ENCODE results near the gene SLC37A1. TPM values are rescaled to one million over a fixed set of nuclear protein-coding genes. Genes with fewer than 3 reads are reported as not detected.

The SLC37A1 gene
- total RNA-seq, 1 experiment from 2014 or later, result 15.0 TPM

DNA sequence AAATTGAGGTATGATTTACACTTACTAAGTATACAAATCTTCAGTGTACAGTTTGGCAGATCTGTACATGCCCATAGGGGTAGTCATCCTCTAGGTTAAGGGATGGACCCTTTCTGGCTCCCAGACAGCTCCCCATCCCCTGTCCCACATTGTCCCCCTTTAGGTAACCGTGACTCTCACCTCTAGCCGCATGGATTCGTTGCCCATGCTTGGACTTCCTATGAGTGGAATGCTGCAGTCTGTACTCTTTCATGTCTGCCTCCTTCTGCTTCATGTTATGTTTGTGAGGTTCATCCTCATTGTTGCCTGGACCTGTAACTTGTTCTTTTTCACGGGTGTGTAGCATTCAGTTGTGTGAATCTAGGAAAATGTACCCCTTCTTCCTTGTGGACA, 20.3 kb downstream of the SLC37A1 start:
- no TSS peak for BruUV-seq (replicated peaks)
- H3K27ac ChIP-seq (ENCODE audit: low read depth, low read length), result no peak overlapping the region
- POLR2A ChIA-PET, result no interaction called here

More for the DNA sequence above, 20.3 kb downstream of the SLC37A1 start:
- ChIA-PET RAD21 (ENCODE audit: low non-redundant PET in 1 of 2, low total read pairs in 2 of 2, uncharacterized antibody in 2 of 2, unreplicated experiment in 2 of 2) (no interaction called here), CTCF (no interaction called here)
- no peak for DNase-seq (ENCODE audit: low read depth, low spot score)
- no peaks in the 10 kb centered on the region for H3K4me1 ChIP-seq (ENCODE audit: control insufficient read depth in 1 of 2, insufficient read depth in 2 of 2, low read length in 2 of 2)
- H3K27me3 ChIP-seq (ENCODE audit: insufficient read depth, low read length), result no peaks in the 10 kb centered on the region
- H3K9ac ChIP-seq (ENCODE audit: low read length), result no peak overlapping the region
- no peaks in the 10 kb centered on the region for H3K9me2 ChIP-seq (ENCODE audit: insufficient read depth)
- no peak for TF ChIP-seq REST (IDR thresholded peaks at IDR 0.05; ENCODE audit: low read depth)
- TF ChIP-seq POLR2AphosphoS5 (IDR thresholded peaks at IDR 0.05; ENCODE audit: low read depth, low read length), result no peak
- no peak for TF ChIP-seq JUND (IDR thresholded peaks at IDR 0.05)
- no peak for TF ChIP-seq YY1 (IDR thresholded peaks at IDR 0.05; ENCODE audit: extremely low read depth, insufficient replicate concordance, low read depth, low read length)
- no peak for TF ChIP-seq CBX3 (IDR thresholded peaks at IDR 0.05; ENCODE audit: low read depth)
- no peak for TF ChIP-seq SIN3A (IDR thresholded peaks at IDR 0.05; ENCODE audit: low read depth)
- no peak for TF ChIP-seq EZH2phosphoT487 (IDR thresholded peaks at IDR 0.05; ENCODE audit: borderline replicate concordance)
- TF ChIP-seq, protein P1, sequence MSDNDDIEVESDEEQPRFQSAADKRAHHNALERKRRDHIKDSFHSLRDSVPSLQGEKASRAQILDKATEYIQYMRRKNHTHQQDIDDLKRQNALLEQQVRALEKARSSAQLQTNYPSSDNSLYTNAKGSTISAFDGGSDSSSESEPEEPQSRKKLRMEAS (IDR thresholded peaks at IDR 0.05), result no peak
- TF ChIP-seq CTCF (IDR thresholded peaks at IDR 0.05 in 2 of 3, conservative IDR thresholded peaks at IDR 0.05 in 1 of 3; ENCODE audit: borderline replicate concordance in 1 of 3, insufficient read depth in 1 of 3, low read depth in 2 of 3, low read length in 2 of 3), result no peak
- TF ChIP-seq, protein P2, sequence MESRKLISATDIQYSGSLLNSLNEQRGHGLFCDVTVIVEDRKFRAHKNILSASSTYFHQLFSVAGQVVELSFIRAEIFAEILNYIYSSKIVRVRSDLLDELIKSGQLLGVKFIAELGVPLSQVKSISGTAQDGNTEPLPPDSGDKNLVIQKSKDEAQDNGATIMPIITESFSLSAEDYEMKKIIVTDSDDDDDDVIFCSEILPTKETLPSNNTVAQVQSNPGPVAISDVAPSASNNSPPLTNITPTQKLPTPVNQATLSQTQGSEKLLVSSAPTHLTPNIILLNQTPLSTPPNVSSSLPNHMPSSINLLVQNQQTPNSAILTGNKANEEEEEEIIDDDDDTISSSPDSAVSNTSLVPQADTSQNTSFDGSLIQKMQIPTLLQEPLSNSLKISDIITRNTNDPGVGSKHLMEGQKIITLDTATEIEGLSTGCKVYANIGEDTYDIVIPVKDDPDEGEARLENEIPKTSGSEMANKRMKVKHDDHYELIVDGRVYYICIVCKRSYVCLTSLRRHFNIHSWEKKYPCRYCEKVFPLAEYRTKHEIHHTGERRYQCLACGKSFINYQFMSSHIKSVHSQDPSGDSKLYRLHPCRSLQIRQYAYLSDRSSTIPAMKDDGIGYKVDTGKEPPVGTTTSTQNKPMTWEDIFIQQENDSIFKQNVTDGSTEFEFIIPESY (IDR thresholded peaks at IDR 0.05; ENCODE audit: extremely low read depth, insufficient replicate concordance, low read length), result no peak
- TF ChIP-seq, protein P3, sequence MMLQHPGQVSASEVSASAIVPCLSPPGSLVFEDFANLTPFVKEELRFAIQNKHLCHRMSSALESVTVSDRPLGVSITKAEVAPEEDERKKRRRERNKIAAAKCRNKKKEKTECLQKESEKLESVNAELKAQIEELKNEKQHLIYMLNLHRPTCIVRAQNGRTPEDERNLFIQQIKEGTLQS (IDR thresholded peaks at IDR 0.05), result no peak
- no peak for TF ChIP-seq CEBPB (IDR thresholded peaks at IDR 0.05; ENCODE audit: low read depth)
- no peak for TF ChIP-seq POLR2A (IDR thresholded peaks at IDR 0.05; ENCODE audit: borderline replicate concordance, extremely low read depth, insufficient read depth, insufficient read length)
- no peak for TF ChIP-seq RAD21 (IDR thresholded peaks at IDR 0.05; ENCODE audit: low read depth)
- no peak for TF ChIP-seq EZH2 (IDR thresholded peaks at IDR 0.05)
- no peak for TF ChIP-seq ZNF274 (IDR thresholded peaks at IDR 0.05; ENCODE audit: low read depth, low read length)
- TF ChIP-seq TCF7L2 (IDR thresholded peaks at IDR 0.05; ENCODE audit: borderline replicate concordance, extremely low read depth, insufficient read depth, insufficient read length), result no peak
- TF ChIP-seq SP1 (IDR thresholded peaks at IDR 0.05; ENCODE audit: low read depth), result no peak
- intact Hi-C loops (cut with micrococcal nuclease), result loop anchor here (10.0 kb wide), 2 partner anchors 149 to 379 kb away; no protein-coding TSS in a partner anchor
- H3K9me3 ChIP-seq (ENCODE audit: control insufficient read depth in 1 of 2, insufficient read depth in 1 of 2, low read depth in 1 of 2, low read length in 2 of 2), result no peaks in the 10 kb centered on the region
- H3K79me2 ChIP-seq (ENCODE audit: insufficient read depth, low read length), result no peaks in the 10 kb centered on the region
- H2AFZ ChIP-seq (ENCODE audit: low read depth, low read length, poor library complexity, severe bottlenecking), result no peak overlapping the region
- no peaks in the 10 kb centered on the region for H4K20me1 ChIP-seq (ENCODE audit: insufficient read depth)
- 0 out of 4 replicates have a peak, but pooled peaks cover 0 to 6% of the 10 kb centered on the region in 2 experiments for H3K36me3 ChIP-seq (ENCODE audit: control insufficient read depth in 1 of 2, insufficient read depth in 2 of 2, low read length in 2 of 2)
- no peak overlapping the region for H3K4me3 ChIP-seq (replicated peaks in 1 of 2; ENCODE audit: low read depth in 1 of 2, low read length in 2 of 2)
- ATAC-seq, result no peak
- no peak overlapping the region for H3K4me2 ChIP-seq (ENCODE audit: low read length)

Data from HCT116 (cell line).